ENCODE data around the gene FPGT. TPM values are rescaled to one million over a fixed set of nuclear protein-coding genes. Genes with fewer than 3 reads are reported as not detected.

The FPGT gene
- total RNA-seq, 1 experiment from 2014 or later, result 12.2 TPM

GRCh38 chr1:74205266-74205665 is 7.2 kb downstream of the FPGT start:
- intact Hi-C loops (cut with micrococcal nuclease; ENCODE audit: unreplicated experiment), result no loop called here
- DNase-seq, result no peak
- Histone ChIP-seq H3K36me3 (ENCODE audit: low read depth) (no peaks in the 10 kb centered on the region), H3K27ac (no peak overlapping the region), H3K27me3 (ENCODE audit: insufficient read depth, low read depth) (no peaks in the 10 kb centered on the region), H3K9me2 (ENCODE audit: insufficient read depth) (no peaks in the 10 kb centered on the region), H3K4me1 (replicated peaks; ENCODE audit: insufficient read depth) (no peaks in the 10 kb centered on the region), H3K9me3 (ENCODE audit: insufficient read depth, low read depth) (no peaks in the 10 kb centered on the region), H3K4me3 (no peak overlapping the region), H4K20me1 (ENCODE audit: insufficient read depth) (no peaks in the 10 kb centered on the region), H3K4me2 (no peak overlapping the region), H3F3A (ENCODE audit: insufficient read depth, low read depth) (no peaks in the 10 kb centered on the region), H2AFZ (no peak overlapping the region), H3K79me2 (ENCODE audit: low read depth) (no peaks in the 10 kb centered on the region)
- TF ChIP-seq CTCF (conservative IDR thresholded peaks at IDR 0.05) (no peak), EZH2 (IDR thresholded peaks at IDR 0.05; ENCODE audit: low read depth) (no peak)
- ChIA-PET CTCF (no interaction called here), POLR2A (ENCODE audit: unreplicated experiment) (no interaction called here)
- no TSS peak for BruUV-seq (replicated peaks)

- H3K4me1 ChIP-seq (replicated peaks; ENCODE audit: insufficient read depth), result no peaks in the 10 kb centered on the region
- H3K9me3 ChIP-seq (ENCODE audit: insufficient read depth, low read depth), result peaks cover 4% of the 10 kb centered on the region; the same call in 1 of the 2 replicates
- H3K27ac ChIP-seq, result no peak overlapping the region
- no peak overlapping the region for H2AFZ ChIP-seq
- no peaks in the 10 kb centered on the region for H3K79me2 ChIP-seq (ENCODE audit: low read depth)
- H3F3A ChIP-seq (ENCODE audit: insufficient read depth, low read depth), result no peaks in the 10 kb centered on the region
- intact Hi-C loops (cut with micrococcal nuclease; ENCODE audit: unreplicated experiment), result no loop called here
- DNase-seq, result no peak
- ChIA-PET CTCF (no interaction called here), POLR2A (ENCODE audit: unreplicated experiment) (interaction anchor here (0.6 kb wide), 1 partner anchor 23 kb away, joined by 3 read pairs; no protein-coding TSS in a partner anchor)
- no peaks in the 10 kb centered on the region for H3K27me3 ChIP-seq (ENCODE audit: insufficient read depth, low read depth)
- TF ChIP-seq CTCF (conservative IDR thresholded peaks at IDR 0.05) (no peak), EZH2 (IDR thresholded peaks at IDR 0.05; ENCODE audit: low read depth) (no peak)
- no peak overlapping the region for H3K4me3 ChIP-seq
- no peaks in the 10 kb centered on the region for H3K36me3 ChIP-seq (ENCODE audit: low read depth)
- H3K9me2 ChIP-seq (ENCODE audit: insufficient read depth), result no peaks in the 10 kb centered on the region
- no TSS peak for BruUV-seq (replicated peaks)
- H3K4me2 ChIP-seq, result no peak overlapping the region
- H4K20me1 ChIP-seq (ENCODE audit: insufficient read depth), result no peaks in the 10 kb centered on the region; the same call in 1 of the 2 replicates
Measured at GRCh38 chr1:74215229-74215628, 17.2 kb downstream of the FPGT start.

- H3K4me2 ChIP-seq, result peak overlapping the region; percentile 35
- no peaks in the 10 kb centered on the region; the same call in 1 of the 2 replicates for H3K4me1 ChIP-seq (replicated peaks; ENCODE audit: insufficient read depth)
- H3K4me3 ChIP-seq, result no peak overlapping the region; the same call in 1 of the 2 replicates
- H3K36me3 ChIP-seq (ENCODE audit: low read depth), result no peaks in the 10 kb centered on the region
- H4K20me1 ChIP-seq (ENCODE audit: insufficient read depth), result no peaks in the 10 kb centered on the region
- POLR2A ChIA-PET (ENCODE audit: unreplicated experiment), result interaction anchor here (0.7 kb wide), 1 partner anchor 629 kb away, joined by 5 read pairs; no protein-coding TSS in a partner anchor
- intact Hi-C loops (cut with micrococcal nuclease; ENCODE audit: unreplicated experiment), result no loop called here
- H3K27me3 ChIP-seq (ENCODE audit: insufficient read depth, low read depth), result no peaks in the 10 kb centered on the region
- H2AFZ ChIP-seq, result no peak overlapping the region
- BruUV-seq (replicated peaks), result no TSS peak
- H3K79me2 ChIP-seq (ENCODE audit: low read depth), result no peaks in the 10 kb centered on the region
- TF ChIP-seq EZH2 (IDR thresholded peaks at IDR 0.05; ENCODE audit: low read depth) (no peak), CTCF (conservative IDR thresholded peaks at IDR 0.05) (no peak)
- peak in 1 of 2 experiments; percentile 70 for DNase-seq
- H3K27ac ChIP-seq, result no peak overlapping the region
- no peaks in the 10 kb centered on the region for H3K9me3 ChIP-seq (ENCODE audit: insufficient read depth, low read depth)
- no peaks in the 10 kb centered on the region for H3K9me2 ChIP-seq (ENCODE audit: insufficient read depth)
- H3F3A ChIP-seq (ENCODE audit: insufficient read depth, low read depth), result no peaks in the 10 kb centered on the region
- CTCF ChIA-PET, result no interaction called here
Measured at GRCh38 chr1:74222701-74223100, 24.7 kb downstream of the FPGT start.

Data from PC-9 (cell line).